CD4-positive, alpha-beta T cell (primary cell): ENCODE measurements around the gene CEMIP2. TPM values are rescaled to one million over a fixed set of nuclear protein-coding genes. Genes with fewer than 3 reads are reported as not detected.

Source experiments
- ATAC-seq: fragments of 200-7000 bp; cut with Tn5 transposase; one replicate; pipeline ENCODE4 v1.10.0; 2022; ENCODE audit warnings: mild to moderate bottlenecking; ENCODE audit not compliant: poor library complexity
- CTCF ChIA-PET: fragments of 350-600 bp; sonication (Branson Sonifier 250); formaldehyde crosslinking; loops from one replicate; lab custom pipeline; 2021; ENCODE audit warnings: antibody characterized with exemption, inconsistent platforms; lab: Charles Lee
- POLR2A ChIA-PET: fragments of 350-600 bp; sonication (Branson Sonifier 250); formaldehyde crosslinking; loops from one replicate; lab custom pipeline; 2021; ENCODE audit warnings: antibody characterized with exemption, inconsistent platforms; lab: Charles Lee
- DNase-seq, 14 experiments: peaks; one replicate each; pipeline ENCODE4 v3.0.0-alpha.2; 2013 to 2020; ENCODE audit warnings: mixed read lengths in 2 of 14
- H3K27ac ChIP-seq, 2 donors: one replicate each; pipeline versions ENCODE4 v1.5.1 to v1.7.0; 2013; ENCODE audit warnings: low read length in 2 of 2, low read depth in 1 of 2, mild to moderate bottlenecking in 1 of 2
- H3K27me3 ChIP-seq, 2 experiments: 1 replicate in 1 of 2; 2 replicates in 1 of 2; pipeline versions ENCODE4 v1.6.1 to v1.7.0; 2013; ENCODE audit warnings: low read length in 2 of 2, control low read depth in 1 of 2, mild to moderate bottlenecking in 1 of 2, moderate library complexity in 1 of 2; ENCODE audit not compliant: insufficient read depth in 2 of 2, control insufficient read depth in 1 of 2
- H3K36me3 ChIP-seq: one replicate; pipeline ENCODE4 v1.6.1; 2013; ENCODE audit warnings: low read length, control low read depth; ENCODE audit not compliant: insufficient read depth
- H3K4me1 ChIP-seq: one replicate; pipeline ENCODE4 v1.6.1; 2013; ENCODE audit warnings: low read length, control low read depth; ENCODE audit not compliant: insufficient read depth
- H3K4me3 ChIP-seq: one replicate; pipeline ENCODE4 v1.5.1; 2013; ENCODE audit warnings: mild to moderate bottlenecking, low read length, moderate library complexity
- H3K9me3 ChIP-seq, 2 experiments: 1 replicate in 1 of 2; 2 replicates in 1 of 2; pipeline versions ENCODE4 v1.6.1 to v1.7.0; 2013; ENCODE audit warnings: low read length in 2 of 2, mild to moderate bottlenecking in 2 of 2, control low read depth in 1 of 2, moderate library complexity in 1 of 2; ENCODE audit not compliant: control insufficient read depth in 1 of 2, insufficient read depth in 1 of 2
- H3K27ac Mint-ChIP-seq: one replicate; pipeline ENCODE4 v1.8.0; 2020; ENCODE audit warnings: mixed read lengths
- H3K27me3 Mint-ChIP-seq: one replicate; pipeline ENCODE4 v1.8.0; 2021; ENCODE audit warnings: mixed read lengths
- H3K36me3 Mint-ChIP-seq: one replicate; pipeline ENCODE4 v1.8.0; 2021; ENCODE audit warnings: low read depth, mixed read lengths
- H3K4me1 Mint-ChIP-seq: one replicate; pipeline ENCODE4 v1.8.0; 2021; ENCODE audit warnings: low read depth, mixed read lengths
- H3K4me3 Mint-ChIP-seq: one replicate; pipeline ENCODE4 v1.8.0; 2020; ENCODE audit warnings: mild to moderate bottlenecking, mixed read lengths
- H3K9me3 Mint-ChIP-seq: one replicate; pipeline ENCODE4 v1.8.0; 2020; ENCODE audit warnings: mixed read lengths
- CTCF ChIP-seq: fragments of 200-600 bp; IDR thresholded peaks from one replicate; pipeline ENCODE4 v1.8.0; 2022; ENCODE audit warnings: antibody characterized with exemption, mild to moderate bottlenecking
- intact Hi-C, 2 experiments: fragments of 100-400 bp; cut with DNase I in 1 of 2; cut with micrococcal nuclease in 1 of 2; formaldehyde crosslinking; loops; one replicate each; pipeline versions ENCODE4 v1.15.1 to v1.9.0; 2023 to 2025; cut with DNase I, micrococcal nuclease
- total RNA-seq, 174 experiments: library from RNA in 2 of 174; stranded (reverse) in 2 of 174; gene quantifications; one replicate each; pipeline ENCODE4 v1.2.3 and lab custom pipeline; 2021 to 2026

The CEMIP2 gene
- total RNA-seq, 2 experiments from 2014 or later = 301 to 305 TPM

- H3K4me3 ChIP-seq = no peak overlapping the region
- no peaks in the 10 kb centered on the region for H3K9me3 ChIP-seq
- no peaks in the 10 kb centered on the region for H3K9me3 Mint-ChIP-seq
- POLR2A ChIA-PET = interaction anchor here (0.6 to 8.5 kb wide), 5 partner anchors 10 to 29 kb away, joined by 3 to 140 read pairs (median 11); partner anchors contain the start of gene CEMIP2
- no peaks in the 10 kb centered on the region for H3K27me3 Mint-ChIP-seq
- no peak overlapping the region for H3K4me3 Mint-ChIP-seq
- ATAC-seq (no peak), DNase-seq (no peak)
- no peaks in the 10 kb centered on the region for H3K36me3 ChIP-seq
- intact Hi-C loops = no loop called here
- peaks cover 58% of the 10 kb centered on the region for H3K4me1 Mint-ChIP-seq
- H3K27ac Mint-ChIP-seq = peak overlapping the region; percentile 94
- no peaks in the 10 kb centered on the region for H3K36me3 Mint-ChIP-seq
- TF ChIP-seq CTCF = no peak
- H3K27me3 ChIP-seq = no peaks in the 10 kb centered on the region
- CTCF ChIA-PET = interaction anchor here (1.1 to 2.7 kb wide), 3 partner anchors 10 to 228 kb away, joined by 4 to 17 read pairs (median 13); no protein-coding TSS in a partner anchor
- peaks cover 46% of the 10 kb centered on the region for H3K4me1 ChIP-seq
- peak overlapping the region in 1 of 2 donors; percentile 75 for H3K27ac ChIP-seq
Observed at GRCh38 chr9:71797266-71797665, 29.0 kb upstream of the CEMIP2 start.

- no peaks in the 10 kb centered on the region for H3K36me3 ChIP-seq
- DNase-seq (peak in 4 of 14 experiments; percentile 19 to 64 (median 44)), ATAC-seq (no peak)
- Mint-ChIP-seq H3K27me3 (no peaks in the 10 kb centered on the region), H3K27ac (peak overlapping the region; percentile 94), H3K4me3 (peak overlapping the region; percentile 12), H3K36me3 (no peaks in the 10 kb centered on the region), H3K9me3 (no peaks in the 10 kb centered on the region), H3K4me1 (peaks cover 67% of the 10 kb centered on the region)
- no peak overlapping the region for H3K4me3 ChIP-seq
- no peaks in the 10 kb centered on the region for H3K27me3 ChIP-seq
- no peaks in the 10 kb centered on the region for H3K9me3 ChIP-seq
- TF ChIP-seq CTCF = no peak
- ChIA-PET POLR2A (interaction anchor here (1.0 to 8.5 kb wide), 12 partner anchors 8 to 157 kb away, joined by 3 to 140 read pairs (median 8); partner anchors contain the start of genes ABHD17B, C9orf85 and CEMIP2), CTCF (interaction anchor here (0.9 to 2.7 kb wide), 4 partner anchors 11 to 229 kb away, joined by 3 to 13 read pairs (median 6); no protein-coding TSS in a partner anchor)
- H3K4me1 ChIP-seq = peaks cover 53% of the 10 kb centered on the region
- peak overlapping the region; percentile 52 to 75 for H3K27ac ChIP-seq
- intact Hi-C loops = no loop called here
Observed at GRCh38 chr9:71796100-71796767, 27.9 kb upstream of the CEMIP2 start.

DNA sequence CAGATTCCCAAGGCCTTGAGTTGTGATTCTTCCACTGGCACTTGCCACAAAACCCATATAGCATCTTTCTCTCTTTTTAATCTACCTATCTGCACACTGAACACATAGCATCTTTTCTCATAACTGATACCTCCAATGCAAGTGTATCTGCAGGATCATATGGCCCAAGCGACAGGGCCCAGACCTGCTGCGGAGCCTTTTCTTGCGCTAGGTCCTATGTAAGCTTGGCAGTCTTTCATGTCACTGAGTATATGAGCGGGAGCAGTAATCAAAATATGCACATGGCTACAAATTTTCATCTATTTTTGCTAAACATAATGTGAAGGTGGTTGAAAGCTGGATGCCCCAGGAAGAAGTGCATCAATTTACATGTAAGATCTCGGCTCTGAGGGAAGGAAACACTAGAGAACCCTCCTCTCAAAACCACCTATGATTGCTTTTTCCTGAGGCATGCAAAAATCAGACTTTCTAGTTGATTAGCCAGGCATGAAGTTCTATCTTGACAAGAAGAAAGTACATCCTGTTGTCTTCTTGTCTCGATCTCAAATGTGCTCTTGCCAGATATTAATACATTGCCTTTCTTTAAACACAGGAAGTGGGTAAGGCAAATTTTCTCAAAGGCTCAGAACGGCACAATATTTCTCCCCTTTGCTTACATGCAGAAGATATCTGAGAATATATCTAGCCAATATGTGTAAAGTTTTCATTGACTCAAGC is 26.9 kb upstream of the CEMIP2 start:
- H3K27ac ChIP-seq = peak overlapping the region; percentile 46 to 86
- ATAC-seq = peak; percentile 88
- no peaks in the 10 kb centered on the region for H3K27me3 ChIP-seq
- intact Hi-C loops = loop anchor here in 1 of 2 experiments (1.0 to 2.0 kb wide), 3 partner anchors 12 to 116 kb away; partner anchors contain the start of genes ABHD17B and C9orf85
- H3K4me3 Mint-ChIP-seq = peak overlapping the region; percentile 60
- peaks cover 73% of the 10 kb centered on the region for H3K4me1 Mint-ChIP-seq
- TF ChIP-seq CTCF = no peak
- H3K27me3 Mint-ChIP-seq = no peaks in the 10 kb centered on the region
- peak in 6 of 14 experiments; percentile 14 to 89 (median 59) for DNase-seq
- H3K4me1 ChIP-seq = peaks cover 57% of the 10 kb centered on the region
- no peak overlapping the region for H3K4me3 ChIP-seq
- H3K36me3 Mint-ChIP-seq = no peaks in the 10 kb centered on the region
- ChIA-PET CTCF (interaction anchor here (0.9 to 2.8 kb wide), 6 partner anchors 12 to 230 kb away, joined by 3 to 15 read pairs (median 7); partner anchors contain the start of gene CEMIP2), POLR2A (interaction anchor here (0.9 to 8.5 kb wide), 14 partner anchors 8 to 570 kb away, joined by 3 to 140 read pairs (median 8); partner anchors contain the start of genes ABHD17B, C9orf85, CEMIP2 and ZFAND5)
- H3K9me3 ChIP-seq = no peaks in the 10 kb centered on the region
- H3K9me3 Mint-ChIP-seq = no peaks in the 10 kb centered on the region
- H3K36me3 ChIP-seq = no peaks in the 10 kb centered on the region
- peak overlapping the region; percentile 94 for H3K27ac Mint-ChIP-seq
